GM19467 (cell line): ENCODE results near the gene ALPI.
A peak's percentile ranks its signal among the peaks of the same experiment; 100 is the strongest.
"Not testable (repeated sequence)": the region's sequence is repeated elsewhere in the genome, so short reads cannot be mapped to it uniquely, and the experiment has no call there.

Experiments used
- ATAC-seq: cut with Tn5 transposase; IDR thresholded peaks from one replicate; pipeline ENCODE4 v1.9.1; 2021; ENCODE audit warnings: mild to moderate bottlenecking, moderate library complexity; ENCODE audit not compliant: unreplicated experiment

The ALPI gene

DNA sequence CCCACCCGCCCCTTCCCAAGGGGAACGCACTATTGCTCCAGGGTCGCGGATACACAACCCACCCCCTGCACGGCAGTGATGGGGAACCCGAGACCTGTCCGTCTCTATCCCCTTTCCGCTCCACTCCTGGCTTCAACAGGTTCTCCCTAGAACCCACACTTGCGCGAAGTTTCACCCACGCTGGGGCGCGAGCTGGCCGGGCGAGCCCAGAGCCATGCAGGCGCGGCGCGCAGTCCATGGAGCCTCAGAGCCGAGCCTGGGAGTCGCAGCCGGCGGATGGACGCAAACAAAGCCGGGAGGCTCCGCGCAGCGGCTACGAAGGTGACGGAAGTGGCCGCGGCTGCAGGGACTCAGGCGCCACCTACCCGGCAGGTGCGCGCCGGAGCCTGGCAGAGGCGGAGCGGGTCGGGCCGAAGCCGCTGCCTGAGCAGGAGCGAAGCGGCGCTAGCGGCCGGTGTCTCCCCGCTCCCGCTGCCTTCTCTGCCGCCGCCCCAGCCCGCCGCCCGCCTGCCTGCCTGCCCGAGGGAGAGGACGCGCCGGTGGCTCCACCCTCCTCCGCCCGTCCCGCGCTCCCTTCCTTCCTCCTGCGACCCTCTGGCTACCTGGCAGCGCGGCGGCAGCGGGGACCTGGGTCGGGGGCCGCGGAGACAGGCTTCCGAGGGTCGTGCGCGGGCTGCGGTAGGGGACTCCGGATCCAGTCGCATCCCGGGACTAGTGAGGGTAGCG lies 35.3 kb upstream of the ALPI start:
- no peak for ATAC-seq

DNA sequence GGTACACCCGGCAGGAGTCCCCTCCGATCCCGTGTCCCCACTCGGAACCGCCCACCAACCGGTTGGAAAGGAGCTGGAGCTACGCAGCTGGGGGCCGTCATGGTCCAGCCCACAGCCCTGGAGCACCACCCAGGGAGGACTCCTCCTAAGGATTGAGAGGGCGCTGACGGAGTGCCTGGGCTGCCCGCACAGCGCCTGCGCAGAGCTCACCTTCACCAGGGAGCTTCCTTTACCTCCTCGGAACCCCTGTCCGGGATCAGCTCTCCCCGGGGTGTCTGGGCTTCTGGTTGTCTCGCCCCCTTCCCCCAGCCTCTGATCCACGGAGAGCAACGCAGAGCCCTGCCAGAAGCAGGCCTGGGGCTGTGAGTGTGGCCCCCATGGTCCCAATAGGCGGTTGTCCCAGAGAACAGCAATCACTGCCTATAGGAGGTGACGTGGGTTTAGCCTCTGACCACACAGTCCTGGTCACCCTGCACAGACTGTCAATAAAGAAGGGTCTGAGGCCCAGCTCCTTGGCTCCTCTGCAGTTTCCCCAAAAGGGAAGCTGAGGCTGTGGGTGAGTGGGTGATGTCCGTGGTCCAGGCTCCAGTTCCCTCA lies 34.7 kb upstream of the ALPI start:
- ATAC-seq = no peak

DNA sequence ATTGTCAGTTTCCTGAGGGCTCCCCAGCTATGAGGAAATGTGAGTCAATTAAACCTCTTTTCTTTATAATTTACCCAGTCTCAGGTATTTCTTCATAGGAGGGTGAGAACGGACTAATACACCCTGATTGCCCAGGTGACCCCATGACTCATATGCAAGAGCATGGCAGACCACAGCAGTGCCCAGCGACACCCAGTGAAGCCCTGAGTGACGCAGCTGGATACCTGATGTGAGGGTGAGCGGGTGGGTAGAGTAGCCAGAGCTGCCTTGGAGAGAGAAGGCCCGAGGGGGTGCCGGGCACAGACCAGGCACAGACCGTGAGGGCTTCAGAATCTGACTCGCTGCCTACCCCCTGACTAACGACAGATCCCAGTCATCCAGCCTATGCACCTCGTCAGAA lies 33.9 kb upstream of the ALPI start:
- ATAC-seq = no peak

DNA sequence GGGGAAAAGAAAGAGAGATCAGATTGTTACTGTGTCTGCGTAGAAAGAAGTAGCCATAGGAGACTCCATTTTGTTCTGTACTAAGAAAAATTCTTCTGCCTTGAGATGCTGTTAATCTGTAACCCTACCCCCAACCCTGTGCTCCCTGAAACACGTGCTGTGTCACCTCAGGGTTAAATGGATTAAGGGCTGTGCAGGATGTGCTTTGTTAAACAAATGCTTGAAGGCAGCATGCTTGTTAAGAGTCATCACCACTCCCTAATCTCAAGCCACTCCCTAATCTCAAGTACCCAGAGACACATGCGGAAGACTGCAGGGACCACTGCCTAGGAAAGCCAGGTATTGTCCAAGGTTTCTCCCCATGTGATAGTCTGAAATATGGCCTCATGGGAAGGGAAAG lies 33.0 kb upstream of the ALPI start:
- not testable (repeated sequence) for ATAC-seq

DNA sequence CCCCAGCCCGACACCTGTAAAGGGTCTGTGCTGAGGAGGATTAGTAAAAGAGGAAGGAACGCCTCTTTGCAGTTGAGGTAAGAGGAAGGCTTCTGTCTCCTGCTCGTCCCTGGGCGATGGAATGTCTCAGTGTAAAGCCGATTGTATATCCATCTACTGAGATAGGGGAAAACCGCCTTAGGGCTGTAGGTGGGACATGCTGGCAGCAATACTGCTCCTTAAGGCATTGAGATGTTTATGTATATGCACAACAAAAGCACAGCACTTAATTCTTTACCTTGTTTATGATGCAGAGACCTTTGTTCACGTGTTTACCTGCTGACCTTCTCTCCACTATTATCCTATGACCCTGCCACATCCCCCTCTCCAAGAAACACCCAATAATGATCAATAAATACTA lies 32.5 kb upstream of the ALPI start:
- ATAC-seq = not testable (repeated sequence)

DNA sequence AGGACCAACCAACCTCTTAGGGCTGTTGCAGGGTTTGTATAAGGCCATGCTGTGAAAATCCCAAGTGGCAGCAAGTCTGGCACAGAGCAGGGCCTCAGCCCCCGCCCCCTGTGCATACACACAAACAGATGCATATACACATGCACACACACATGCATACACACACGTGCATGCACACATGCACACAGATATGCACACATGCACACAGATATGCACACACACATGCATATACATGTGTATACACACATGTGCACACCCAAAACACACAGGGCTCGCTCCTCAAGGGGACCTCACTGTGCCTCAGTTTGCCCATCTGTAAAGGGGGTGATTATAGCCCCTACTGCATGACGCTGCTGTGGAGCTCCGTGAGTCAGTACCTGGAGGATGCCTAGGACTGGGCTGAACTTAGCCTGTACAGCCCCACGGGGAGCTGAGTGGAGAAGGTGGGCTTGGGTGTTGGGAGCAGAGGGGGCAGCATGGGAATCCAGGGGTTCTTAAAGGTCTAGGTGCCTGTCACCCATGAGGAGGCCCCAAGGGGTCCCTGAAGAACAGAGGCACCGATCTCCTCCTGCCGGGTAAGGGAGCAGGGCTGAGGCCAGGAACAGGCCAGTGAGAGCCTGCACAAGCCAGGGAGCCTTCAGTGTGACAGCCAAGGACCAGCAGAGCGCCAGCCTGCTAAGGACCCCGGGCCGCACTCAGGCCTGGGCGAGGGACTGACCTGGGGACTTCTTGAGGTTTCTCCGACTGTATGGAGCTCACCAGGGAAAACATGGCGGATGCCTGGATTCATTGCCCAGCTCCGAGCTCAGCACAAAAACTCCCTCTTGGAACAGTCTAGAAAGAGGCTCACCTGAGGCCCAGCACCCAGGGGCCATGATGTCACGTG lies 24.0 kb upstream of the ALPI start:
- ATAC-seq = no peak

DNA sequence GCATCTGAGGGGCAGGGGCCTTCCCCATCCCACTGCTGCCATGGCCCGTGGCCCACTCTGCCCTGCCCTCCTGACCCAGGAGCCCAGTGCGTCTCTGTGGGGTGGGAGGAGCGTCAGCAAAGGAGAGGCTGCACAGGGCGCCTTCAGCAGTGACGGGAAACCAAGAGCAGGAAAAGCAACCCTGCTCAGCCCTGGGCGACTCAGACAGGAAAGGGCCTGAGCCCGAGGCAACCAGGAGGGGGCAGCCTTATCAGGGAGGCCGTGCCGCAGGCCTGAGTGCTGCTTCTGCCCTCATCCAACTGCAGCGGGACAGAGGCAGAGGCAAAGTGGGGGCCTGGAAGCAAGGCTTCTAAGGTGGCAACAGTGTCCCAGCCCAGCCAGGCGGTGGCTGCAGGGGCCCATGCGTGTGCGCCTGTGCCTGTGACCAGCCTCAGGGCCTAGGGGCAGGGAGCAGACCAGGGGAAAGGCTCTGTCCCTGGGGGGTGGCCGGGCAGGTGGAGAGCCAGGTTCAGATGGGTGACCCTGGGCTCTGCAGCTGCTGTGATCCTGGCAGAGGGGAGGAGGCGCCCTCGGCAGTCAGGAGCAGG lies 23.3 kb upstream of the ALPI start:
- no peak for ATAC-seq

DNA sequence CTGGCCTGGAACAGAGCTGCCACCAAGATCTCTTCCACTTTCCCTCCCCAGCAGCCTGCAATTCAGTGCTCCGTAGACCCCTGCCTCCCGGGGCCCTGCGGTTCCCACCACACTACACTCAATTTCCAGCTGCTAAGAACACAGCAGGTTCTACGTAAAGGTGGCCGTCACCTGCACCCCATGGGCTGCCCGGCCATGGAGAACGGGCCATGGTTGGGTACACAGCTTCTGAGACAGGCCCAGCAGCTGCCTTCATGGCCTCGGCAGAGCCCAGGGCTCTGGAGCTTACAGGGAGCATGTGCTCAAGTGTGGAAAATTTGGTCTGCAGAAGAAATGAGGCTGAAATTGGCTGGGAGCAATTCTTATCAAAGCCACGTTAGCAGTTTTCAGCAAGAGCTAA lies 22.3 kb upstream of the ALPI start:
- not testable (repeated sequence) for ATAC-seq

DNA sequence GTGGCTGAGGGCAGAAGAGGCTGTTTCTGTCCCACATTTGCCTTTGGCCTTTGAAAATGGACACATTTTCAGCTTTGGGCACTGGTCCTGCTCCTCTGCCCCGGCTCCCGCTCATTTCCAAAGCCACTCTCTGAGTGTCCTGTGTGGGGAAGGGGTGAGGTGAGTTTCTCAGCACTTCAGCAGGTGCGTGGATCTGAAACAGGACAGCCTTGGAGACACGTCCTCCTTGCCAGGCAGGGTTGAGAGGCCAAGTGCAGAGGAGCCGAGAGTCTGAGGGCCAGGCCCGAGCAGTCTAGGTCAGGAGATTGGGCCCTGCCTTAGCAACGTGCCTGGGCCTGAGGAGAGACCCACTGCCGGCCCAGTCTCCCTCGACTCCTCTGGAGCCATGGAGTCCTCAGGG lies 21.9 kb upstream of the ALPI start:
- ATAC-seq = no peak

DNA sequence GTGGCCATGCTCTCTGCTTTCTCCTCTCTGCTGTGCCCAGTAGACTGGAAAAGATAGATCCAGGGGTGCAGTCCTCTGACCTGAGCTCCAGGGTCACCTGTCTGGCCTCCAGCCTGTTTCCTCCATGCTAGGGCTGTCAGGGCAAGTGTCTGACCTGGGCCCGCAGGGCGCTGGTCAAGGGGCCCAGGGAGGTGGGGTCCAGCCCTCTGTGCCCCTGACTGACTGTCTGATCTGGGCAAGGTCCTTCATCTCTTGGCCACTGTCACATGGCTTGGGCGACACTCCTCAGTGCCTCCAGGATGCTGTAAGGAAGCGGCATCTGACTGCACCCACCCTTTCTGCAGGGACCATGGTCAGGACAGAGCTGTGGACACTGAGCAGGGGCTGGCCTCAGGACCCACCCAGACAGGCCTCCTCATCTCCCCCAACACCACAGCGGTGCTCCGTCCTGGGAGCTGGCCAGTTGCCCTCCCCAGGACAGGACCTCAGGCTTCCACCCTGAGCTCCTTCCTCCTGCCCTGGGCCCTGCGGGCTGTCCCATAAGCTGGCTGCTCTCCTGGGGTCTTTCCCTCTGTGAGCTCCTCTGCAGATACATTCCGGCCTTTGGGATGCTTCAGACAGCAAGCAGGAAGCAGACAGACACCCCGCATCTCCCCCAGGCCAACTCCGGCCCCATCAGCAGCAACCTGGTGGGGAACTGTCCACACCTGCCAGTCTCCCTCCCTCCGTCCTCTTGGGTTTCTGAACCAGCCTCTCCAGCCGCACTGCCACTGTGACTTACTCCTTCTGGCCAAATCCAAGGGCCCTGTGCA lies 21.2 kb upstream of the ALPI start:
- ATAC-seq = no peak

DNA sequence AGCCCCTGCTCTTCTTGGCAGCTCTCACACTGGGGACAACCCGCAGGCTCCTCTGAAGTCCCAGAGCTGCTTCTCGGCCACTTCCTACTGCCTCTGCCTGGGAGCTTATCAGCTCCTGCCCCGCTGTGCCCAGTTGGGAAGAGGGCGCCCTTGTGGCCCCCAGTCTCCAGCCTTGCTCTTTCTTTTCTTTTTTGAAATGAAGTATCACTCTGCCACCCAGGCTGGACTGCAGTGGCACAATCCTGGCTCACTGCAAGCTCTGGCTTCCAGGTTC lies 20.6 kb upstream of the ALPI start:
- no peak for ATAC-seq

DNA sequence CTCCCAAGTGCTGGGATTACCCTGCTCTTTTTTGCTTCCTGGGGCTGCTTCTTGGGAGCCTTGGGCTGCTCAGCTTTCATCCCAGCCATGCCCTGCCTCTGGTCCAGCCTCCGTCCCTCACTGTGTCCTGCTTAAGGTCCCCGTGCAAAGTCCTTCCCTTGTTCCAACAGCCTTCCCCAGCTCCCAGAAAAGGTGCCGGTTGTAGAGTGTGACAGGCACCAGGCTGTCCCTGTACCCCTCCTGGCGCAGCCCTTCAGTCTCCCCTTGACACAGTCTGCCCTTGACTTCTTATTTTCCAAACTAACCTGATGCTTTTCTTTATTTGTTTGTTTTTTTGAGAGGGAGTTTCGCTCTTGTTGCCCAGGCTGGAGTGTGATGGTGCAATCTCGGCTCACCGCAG lies 20.1 kb upstream of the ALPI start:
- no peak for ATAC-seq

DNA sequence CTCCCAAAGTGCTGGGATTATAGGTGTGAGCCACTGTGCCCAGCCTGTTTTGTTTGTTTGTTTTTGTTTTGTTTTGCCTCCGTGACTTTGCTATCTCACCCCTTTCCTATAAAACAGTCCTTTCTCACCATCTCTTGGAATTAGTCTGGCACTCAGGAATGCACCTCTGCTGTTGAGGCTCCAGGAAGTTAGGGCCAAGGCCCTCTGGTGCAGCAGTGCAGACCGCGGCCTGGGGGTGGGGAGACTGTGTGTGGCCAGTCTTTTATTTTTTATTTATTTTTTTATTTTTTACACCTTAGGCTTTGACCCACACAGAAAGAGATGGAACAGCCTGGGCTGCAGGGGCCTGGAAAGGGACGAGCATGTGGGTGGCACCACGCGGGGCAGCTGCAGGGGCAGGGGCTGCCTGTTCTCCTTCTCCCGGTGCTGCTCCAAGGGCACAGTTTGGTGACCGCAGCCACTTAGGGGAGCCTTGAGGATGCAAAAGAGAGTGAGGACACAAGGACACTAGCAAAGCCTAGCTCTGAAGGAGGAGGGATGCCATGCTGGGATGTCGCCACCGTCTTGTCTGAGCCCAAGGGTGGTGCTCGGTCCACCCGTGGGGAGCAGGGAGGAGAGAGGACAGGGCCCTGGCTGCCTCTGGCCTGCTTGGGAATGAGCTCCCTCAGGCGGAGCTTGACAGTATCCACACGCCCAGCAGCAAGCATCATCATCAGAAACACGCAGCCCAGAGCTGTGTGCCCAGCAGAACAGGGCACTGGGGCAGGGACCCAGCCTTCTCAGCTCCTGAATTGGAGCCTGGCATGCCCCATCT lies 19.4 kb upstream of the ALPI start:
- no peak for ATAC-seq

DNA sequence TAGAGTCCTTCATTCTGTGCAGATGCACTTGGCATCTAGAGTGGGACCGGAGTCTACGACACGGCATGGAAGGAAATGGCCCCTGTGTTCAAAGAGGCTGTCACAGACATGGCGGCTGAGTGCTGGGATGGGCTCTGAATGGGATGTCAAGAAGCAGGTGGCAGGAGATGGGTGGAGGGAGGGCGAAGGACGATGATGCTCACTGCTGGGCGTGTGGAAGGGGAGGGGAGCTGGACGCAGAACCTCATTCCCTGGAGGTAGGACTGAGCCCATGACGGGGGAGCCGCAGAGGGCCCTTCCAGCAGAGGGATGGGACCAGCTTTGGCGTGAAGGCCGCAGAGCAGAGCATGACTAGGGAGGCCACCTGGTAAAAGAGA lies 18.8 kb upstream of the ALPI start:
- ATAC-seq = no peak

DNA sequence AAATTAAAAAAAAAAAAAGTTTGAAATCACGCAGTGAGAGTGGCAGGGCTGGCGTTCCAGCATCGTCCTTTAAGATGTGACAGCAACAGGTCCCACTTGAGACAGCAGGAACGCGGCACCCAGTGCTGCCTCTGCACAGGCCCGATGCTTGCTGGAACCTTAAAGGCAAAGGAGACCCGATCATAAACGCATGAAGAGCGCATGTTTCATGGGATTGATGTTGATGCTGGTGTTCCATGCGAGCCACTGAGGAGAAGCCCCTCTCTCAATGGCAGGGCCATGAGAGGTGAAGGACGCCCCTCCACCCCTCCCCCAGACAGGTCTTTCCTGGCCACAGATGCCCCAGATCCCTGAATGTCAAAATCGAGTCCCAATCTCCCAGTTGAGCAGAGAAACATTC lies 17.9 kb upstream of the ALPI start:
- no peak for ATAC-seq

DNA sequence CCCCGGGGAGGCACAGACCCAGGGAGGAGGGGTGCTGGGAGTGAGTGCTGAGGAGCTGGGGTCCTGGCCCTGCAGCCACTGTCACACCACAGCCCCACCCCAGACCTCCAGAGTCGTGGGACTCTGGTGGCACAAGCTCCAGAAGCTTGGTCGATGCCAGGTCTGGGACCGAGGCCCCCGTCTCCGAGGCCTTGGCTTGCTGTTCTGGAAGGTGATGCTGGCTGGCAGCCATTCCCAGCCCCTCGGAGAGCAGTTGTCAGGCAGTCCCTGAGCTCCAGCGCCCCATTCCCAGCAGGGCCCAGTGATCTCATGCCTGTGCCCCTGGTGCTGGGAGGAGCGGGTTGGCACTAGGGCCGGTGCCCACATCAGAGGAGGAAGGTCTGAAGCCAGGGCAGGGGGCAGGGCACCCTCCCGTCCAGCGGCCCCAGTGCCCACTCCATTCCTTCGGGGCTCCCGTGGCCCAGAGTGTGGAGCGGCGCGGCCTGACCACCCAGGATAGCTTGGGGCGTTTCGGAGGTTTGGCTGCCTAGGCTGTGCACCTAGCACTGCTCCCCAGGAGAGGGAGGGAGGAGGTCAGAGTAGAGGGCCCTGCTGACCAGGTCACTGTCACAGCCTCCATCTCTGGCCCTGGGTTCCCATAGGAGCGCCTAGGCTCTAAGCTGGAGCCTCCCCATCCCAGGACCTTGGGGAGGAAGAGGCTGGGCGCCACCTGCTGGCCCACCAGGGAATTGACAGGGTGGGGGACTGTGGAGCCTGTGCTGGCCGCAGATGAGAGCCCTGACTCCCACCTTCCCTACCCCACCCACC lies 16.8 kb upstream of the ALPI start:
- no peak for ATAC-seq

DNA sequence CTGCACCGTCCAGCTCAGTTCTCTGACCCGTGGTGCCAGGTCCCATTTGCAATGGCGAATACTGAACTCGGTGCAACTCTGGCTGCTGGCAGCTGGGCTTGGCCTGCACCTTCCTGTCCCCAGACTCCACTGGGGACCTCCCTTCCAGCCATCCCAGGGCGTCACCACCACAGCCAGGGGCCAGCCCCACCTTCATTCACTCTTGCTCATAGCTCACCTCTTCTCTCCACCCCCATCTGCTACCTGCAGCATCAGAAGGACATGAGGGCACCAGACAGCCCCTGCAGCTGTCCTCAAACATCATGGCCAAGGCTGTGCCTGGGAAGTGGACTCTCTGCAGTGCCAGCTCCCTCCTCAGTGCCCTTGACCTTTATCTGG lies 16.2 kb upstream of the ALPI start:
- ATAC-seq = no peak

DNA sequence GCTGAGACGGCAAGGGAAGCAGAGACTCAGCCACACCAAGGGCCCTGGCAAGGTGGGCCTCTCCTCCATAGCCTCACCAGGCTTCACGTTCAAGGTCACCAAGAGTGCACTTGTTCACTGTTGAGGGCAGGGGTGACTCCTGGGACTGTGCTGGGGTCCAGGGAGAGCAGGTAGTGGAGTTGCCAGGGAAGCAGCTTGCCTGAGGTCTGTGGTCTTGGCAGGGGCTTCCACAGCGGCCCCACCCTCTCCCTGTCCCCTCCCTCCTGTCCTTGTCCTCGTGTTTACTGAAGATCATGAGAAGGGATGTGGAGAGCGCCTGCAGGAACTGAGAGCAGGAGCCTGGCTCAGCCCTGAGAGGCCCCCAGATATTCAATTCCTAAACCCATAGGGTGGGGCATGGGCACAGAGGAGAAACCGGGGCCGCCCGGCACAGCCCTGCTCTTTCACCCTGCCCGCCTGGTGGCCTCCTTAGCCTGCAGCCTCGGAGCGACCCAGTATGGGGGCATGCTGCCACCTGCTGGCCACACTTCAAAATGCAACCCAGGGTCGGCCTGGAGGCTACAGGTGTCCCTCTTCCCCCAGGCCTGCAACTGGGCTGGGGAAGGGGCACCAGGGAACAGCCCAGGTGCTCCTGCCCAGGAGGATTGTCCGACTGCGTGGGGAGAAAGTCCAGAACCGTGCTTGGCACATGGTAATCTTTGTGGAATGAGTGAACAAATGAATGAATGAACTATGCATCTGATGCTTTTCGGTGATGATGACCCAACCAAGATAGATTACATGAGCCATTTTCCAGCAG lies 15.5 kb upstream of the ALPI start:
- peak; percentile 60 for ATAC-seq
